ENCODE results near the gene GAD2. TPM values are rescaled to one million over a fixed set of nuclear protein-coding genes. Genes with fewer than 3 reads are reported as not detected.

The GAD2 gene
- total and polyA plus RNA-seq, 10 donors = not detected

- TF ChIP-seq CTCF (IDR thresholded peaks at IDR 0.05 in 8 of 11, conservative IDR thresholded peaks at IDR 0.05 in 3 of 11) (no peak), POLR2AphosphoS5 (IDR thresholded peaks at IDR 0.05) (no peak), POLR2A (IDR thresholded peaks at IDR 0.05) (no peak)
- H3K9me3 ChIP-seq = no peaks in the 10 kb centered on the region
- no peak overlapping the region for H3K27ac ChIP-seq
- intact Hi-C loops (cut with DNase I; ENCODE audit: low total_unique reads) = no loop called here
- peaks cover 9 to 94% (median 63%) of the 10 kb centered on the region in 7 donors for H3K27me3 ChIP-seq (replicated peaks in 1 of 7)
- DNase-seq = no peak
- no peak overlapping the region for H3K4me3 ChIP-seq
- H3K4me1 ChIP-seq = peaks cover 8 to 22% (median 17%) of the 10 kb centered on the region in 6 donors
- H3K36me3 ChIP-seq = no peaks in the 10 kb centered on the region
- 19 to 34% (median 29%) methylated on average over 6 to 9 of the region's 9 CpGs for WGBS, 5 donors
Measured at GRCh38 chr10:26221541-26221940, 5.0 kb downstream of the GAD2 start.

- intact Hi-C loops (cut with DNase I; ENCODE audit: low total_unique reads) = no loop called here
- Histone ChIP-seq H3K36me3 (no peaks in the 10 kb centered on the region), H3K27me3 (replicated peaks in 1 of 7) (peaks cover 4 to 91% (median 52%) of the 10 kb centered on the region in 7 donors), H3K4me1 (peaks cover 4 to 12% (median 7%) of the 10 kb centered on the region in 6 donors), H3K4me3 (no peak overlapping the region), H3K27ac (no peak overlapping the region), H3K9me3 (no peaks in the 10 kb centered on the region)
- DNase-seq = no peak
- TF ChIP-seq POLR2AphosphoS5 (IDR thresholded peaks at IDR 0.05) (no peak), CTCF (IDR thresholded peaks at IDR 0.05 in 8 of 11, conservative IDR thresholded peaks at IDR 0.05 in 3 of 11) (no peak), POLR2A (IDR thresholded peaks at IDR 0.05) (no peak)
- WGBS, 5 donors = 27 to 38% (median 32%) methylated on average over 3 of the region's 3 CpGs
Measured at GRCh38 chr10:26222563-26222962, 6.0 kb downstream of the GAD2 start.

- Histone ChIP-seq H3K27me3 (replicated peaks in 1 of 7) (peaks cover 0 to 84% (median 27%) of the 10 kb centered on the region in 7 donors), H3K4me1 (no peaks in the 10 kb centered on the region), H3K27ac (no peak overlapping the region), H3K4me3 (no peak overlapping the region), H3K36me3 (no peaks in the 10 kb centered on the region), H3K9me3 (no peaks in the 10 kb centered on the region)
- WGBS, 5 donors = 61 to 83% (median 76%) methylated on average over 4 of the region's 4 CpGs
- intact Hi-C loops (cut with DNase I; ENCODE audit: low total_unique reads) = no loop called here
- TF ChIP-seq POLR2AphosphoS5 (IDR thresholded peaks at IDR 0.05) = no peak
- TF ChIP-seq CTCF (IDR thresholded peaks at IDR 0.05 in 8 of 11, conservative IDR thresholded peaks at IDR 0.05 in 3 of 11) = no peak
- no peak for TF ChIP-seq POLR2A (IDR thresholded peaks at IDR 0.05)
- no peak for DNase-seq
Measured at GRCh38 chr10:26225322-26225721, 8.7 kb downstream of the GAD2 start.

GRCh38 chr10:26227786-26228185, 11.2 kb downstream of the GAD2 start:
- TF ChIP-seq CTCF (IDR thresholded peaks at IDR 0.05 in 8 of 11, conservative IDR thresholded peaks at IDR 0.05 in 3 of 11) (no peak), POLR2AphosphoS5 (IDR thresholded peaks at IDR 0.05) (no peak), POLR2A (IDR thresholded peaks at IDR 0.05) (no peak)
- H3K27me3 ChIP-seq (replicated peaks in 1 of 7) = peaks cover 0 to 64% (median 5%) of the 10 kb centered on the region in 7 donors
- no peak for DNase-seq
- H3K4me3 ChIP-seq = no peak overlapping the region
- H3K9me3 ChIP-seq = no peaks in the 10 kb centered on the region
- no peak overlapping the region for H3K27ac ChIP-seq
- WGBS, 5 donors = 84 to 90% (median 86%) methylated on average over 4 to 5 of the region's 5 CpGs
- intact Hi-C loops (cut with DNase I; ENCODE audit: low total_unique reads) = no loop called here
- H3K36me3 ChIP-seq = no peaks in the 10 kb centered on the region
- no peaks in the 10 kb centered on the region for H3K4me1 ChIP-seq
